ENCODE results near the gene ATP8A2.
A peak's percentile ranks its signal among the peaks of the same experiment; 100 is the strongest.

Gene ATP8A2

GRCh38 chr13:25462301-25463125 lies 90.7 kb downstream of the ATP8A2 start:
- Mint-ChIP-seq H3K4me3 (no peak overlapping the region), H3K27ac (no peak overlapping the region), H3K4me1 (ENCODE audit: low read depth) (no peaks in the 10 kb centered on the region), H3K27me3 (ENCODE audit: low read depth) (peaks cover 33% of the 10 kb centered on the region), H3K9me3 (no peaks in the 10 kb centered on the region), H3K36me3 (ENCODE audit: low read depth) (no peaks in the 10 kb centered on the region)

- H3K27ac Mint-ChIP-seq, result no peak overlapping the region
- H3K4me1 Mint-ChIP-seq (ENCODE audit: low read depth), result no peaks in the 10 kb centered on the region
- H3K4me3 Mint-ChIP-seq, result no peak overlapping the region
- peaks cover 41% of the 10 kb centered on the region for H3K27me3 Mint-ChIP-seq (ENCODE audit: low read depth)
- no peaks in the 10 kb centered on the region for H3K36me3 Mint-ChIP-seq (ENCODE audit: low read depth)
- H3K9me3 Mint-ChIP-seq, result no peaks in the 10 kb centered on the region
Measured at GRCh38 chr13:25463496-25463895, 91.7 kb downstream of the ATP8A2 start.

GRCh38 chr13:25466880-25467279 lies 95.1 kb downstream of the ATP8A2 start:
- Mint-ChIP-seq H3K4me3 (no peak overlapping the region), H3K4me1 (ENCODE audit: low read depth) (no peaks in the 10 kb centered on the region), H3K27me3 (ENCODE audit: low read depth) (peaks cover 55% of the 10 kb centered on the region)

GRCh38 chr13:25468325-25469168 lies 96.8 kb downstream of the ATP8A2 start:
- H3K27ac Mint-ChIP-seq, result no peak overlapping the region
- no peaks in the 10 kb centered on the region for H3K4me1 Mint-ChIP-seq (ENCODE audit: low read depth)
- H3K9me3 Mint-ChIP-seq, result no peaks in the 10 kb centered on the region
- H3K27me3 Mint-ChIP-seq (ENCODE audit: low read depth), result peaks cover 55% of the 10 kb centered on the region
- peak overlapping the region; percentile 54 for H3K4me3 Mint-ChIP-seq
- no peaks in the 10 kb centered on the region for H3K36me3 Mint-ChIP-seq (ENCODE audit: low read depth)

More at GRCh38 chr13:25466880-25467279, 95.1 kb downstream of the ATP8A2 start:
- Mint-ChIP-seq H3K9me3 (no peaks in the 10 kb centered on the region), H3K27ac (no peak overlapping the region), H3K36me3 (ENCODE audit: low read depth) (no peaks in the 10 kb centered on the region)

GRCh38 chr13:25469169-25469525 lies 97.4 kb downstream of the ATP8A2 start:
- Mint-ChIP-seq H3K27me3 (ENCODE audit: low read depth) (peaks cover 55% of the 10 kb centered on the region), H3K4me3 (no peak overlapping the region), H3K27ac (no peak overlapping the region), H3K4me1 (ENCODE audit: low read depth) (no peaks in the 10 kb centered on the region), H3K36me3 (ENCODE audit: low read depth) (no peaks in the 10 kb centered on the region), H3K9me3 (no peaks in the 10 kb centered on the region)

GRCh38 chr13:25473864-25474263 lies 102.1 kb downstream of the ATP8A2 start:
- no peaks in the 10 kb centered on the region for H3K36me3 Mint-ChIP-seq (ENCODE audit: low read depth)
- H3K27me3 Mint-ChIP-seq (ENCODE audit: low read depth), result peaks cover 26% of the 10 kb centered on the region
- H3K27ac Mint-ChIP-seq, result no peak overlapping the region
- H3K4me1 Mint-ChIP-seq (ENCODE audit: low read depth), result no peaks in the 10 kb centered on the region
- H3K9me3 Mint-ChIP-seq, result no peaks in the 10 kb centered on the region
- no peak overlapping the region for H3K4me3 Mint-ChIP-seq

GRCh38 chr13:25478186-25478585 lies 106.4 kb downstream of the ATP8A2 start:
- Mint-ChIP-seq H3K36me3 (ENCODE audit: low read depth) (no peaks in the 10 kb centered on the region), H3K4me1 (ENCODE audit: low read depth) (no peaks in the 10 kb centered on the region), H3K27ac (no peak overlapping the region), H3K27me3 (ENCODE audit: low read depth) (peaks cover 4% of the 10 kb centered on the region), H3K9me3 (peaks cover 6% of the 10 kb centered on the region), H3K4me3 (no peak overlapping the region)

- Mint-ChIP-seq H3K4me3 (no peak overlapping the region), H3K4me1 (ENCODE audit: low read depth) (no peaks in the 10 kb centered on the region), H3K27me3 (ENCODE audit: low read depth) (peaks cover 15% of the 10 kb centered on the region), H3K9me3 (no peaks in the 10 kb centered on the region), H3K36me3 (ENCODE audit: low read depth) (no peaks in the 10 kb centered on the region), H3K27ac (no peak overlapping the region)
Measured at GRCh38 chr13:25489238-25489637, 117.5 kb downstream of the ATP8A2 start.

- Mint-ChIP-seq H3K36me3 (ENCODE audit: low read depth) (no peaks in the 10 kb centered on the region), H3K4me3 (no peak overlapping the region), H3K9me3 (no peaks in the 10 kb centered on the region), H3K4me1 (ENCODE audit: low read depth) (no peaks in the 10 kb centered on the region), H3K27ac (no peak overlapping the region), H3K27me3 (ENCODE audit: low read depth) (peaks cover 15% of the 10 kb centered on the region)
Measured at GRCh38 chr13:25490236-25490635, 118.5 kb downstream of the ATP8A2 start.

GRCh38 chr13:25493931-25494640 lies 122.3 kb downstream of the ATP8A2 start:
- H3K27ac Mint-ChIP-seq, result no peak overlapping the region
- H3K4me3 Mint-ChIP-seq, result no peak overlapping the region
- H3K36me3 Mint-ChIP-seq (ENCODE audit: low read depth), result no peaks in the 10 kb centered on the region
- peaks cover 9% of the 10 kb centered on the region for H3K27me3 Mint-ChIP-seq (ENCODE audit: low read depth)
- H3K4me1 Mint-ChIP-seq (ENCODE audit: low read depth), result no peaks in the 10 kb centered on the region
- no peaks in the 10 kb centered on the region for H3K9me3 Mint-ChIP-seq

- H3K36me3 Mint-ChIP-seq (ENCODE audit: low read depth), result no peaks in the 10 kb centered on the region
- peaks cover 9% of the 10 kb centered on the region for H3K27me3 Mint-ChIP-seq (ENCODE audit: low read depth)
- H3K27ac Mint-ChIP-seq, result no peak overlapping the region
- H3K9me3 Mint-ChIP-seq, result no peaks in the 10 kb centered on the region
- no peaks in the 10 kb centered on the region for H3K4me1 Mint-ChIP-seq (ENCODE audit: low read depth)
- H3K4me3 Mint-ChIP-seq, result no peak overlapping the region
Measured at GRCh38 chr13:25494698-25495411, 123.1 kb downstream of the ATP8A2 start.

GRCh38 chr13:25501231-25501630 lies 129.5 kb downstream of the ATP8A2 start:
- no peak overlapping the region for H3K4me3 Mint-ChIP-seq
- no peak overlapping the region for H3K27ac Mint-ChIP-seq
- H3K4me1 Mint-ChIP-seq (ENCODE audit: low read depth), result no peaks in the 10 kb centered on the region
- no peaks in the 10 kb centered on the region for H3K9me3 Mint-ChIP-seq
- no peaks in the 10 kb centered on the region for H3K36me3 Mint-ChIP-seq (ENCODE audit: low read depth)
- peaks cover 8% of the 10 kb centered on the region for H3K27me3 Mint-ChIP-seq (ENCODE audit: low read depth)

GRCh38 chr13:25502031-25502430 lies 130.3 kb downstream of the ATP8A2 start:
- no peaks in the 10 kb centered on the region for H3K36me3 Mint-ChIP-seq (ENCODE audit: low read depth)
- H3K4me3 Mint-ChIP-seq, result no peak overlapping the region
- no peak overlapping the region for H3K27ac Mint-ChIP-seq
- H3K9me3 Mint-ChIP-seq, result no peaks in the 10 kb centered on the region
- H3K27me3 Mint-ChIP-seq (ENCODE audit: low read depth), result peaks cover 8% of the 10 kb centered on the region
- H3K4me1 Mint-ChIP-seq (ENCODE audit: low read depth), result no peaks in the 10 kb centered on the region

- Mint-ChIP-seq H3K4me1 (ENCODE audit: low read depth) (no peaks in the 10 kb centered on the region), H3K27me3 (ENCODE audit: low read depth) (peaks cover 8% of the 10 kb centered on the region), H3K4me3 (no peak overlapping the region), H3K36me3 (ENCODE audit: low read depth) (no peaks in the 10 kb centered on the region), H3K27ac (no peak overlapping the region), H3K9me3 (no peaks in the 10 kb centered on the region)
Measured at GRCh38 chr13:25502551-25502950, 130.8 kb downstream of the ATP8A2 start.

Data from T-helper 1 cell treated with Interleukin-12 subunit alpha and Interleukin-12 subunit beta and Interleukin-4 antibody, amounts not matched to agents 30 μg/mL and 1 μg/mL, for 36 hours (primary cell).